Thoracic aorta (tissue), 2 donors: Measurements from ENCODE around the gene ZHX3. TPM values are rescaled to one million over a fixed set of nuclear protein-coding genes. Genes with fewer than 3 reads are reported as not detected.

ENCODE experiments used
- ATAC-seq: fragments of 150-250 bp; one replicate; pipeline ENCODE4 v1.8.0; 2017; ENCODE audit warnings: low read depth; ENCODE audit not compliant: insufficient number of reproducible peaks, low FRiP score
- DNase-seq: peaks from one replicate; pipeline ENCODE4 v3.0.0-alpha.2; 2020; ENCODE audit warnings: low spot score
- H3K27ac ChIP-seq, 2 donors: fragments of 200-600 bp; sonication (generic); 1 replicate in 1 of 2; 2 replicates in 1 of 2; pipeline ENCODE4 v1.5.1; 2016; ENCODE audit warnings: mild to moderate bottlenecking in 2 of 2, moderate library complexity in 2 of 2
- H3K27me3 ChIP-seq: fragments of 200-600 bp; sonication (generic); replicated peaks from 2 replicates; pipeline ENCODE4 v1.6.0; 2016; ENCODE audit warnings: mild to moderate bottlenecking; ENCODE audit not compliant: insufficient read depth
- H3K36me3 ChIP-seq: fragments of 200-600 bp; sonication (generic); one replicate; pipeline ENCODE4 v1.5.1; 2016
- H3K4me1 ChIP-seq, 2 donors: fragments of 200-600 bp; sonication (generic); 1 replicate in 1 of 2; 2 replicates in 1 of 2; pipeline versions ENCODE4 v1.5.1 to v1.6.0; 2016; ENCODE audit warnings: low read depth in 2 of 2, mild to moderate bottlenecking in 1 of 2; ENCODE audit not compliant: control insufficient read depth in 1 of 2
- H3K4me3 ChIP-seq: fragments of 200-600 bp; sonication (generic); 2 replicates; pipeline ENCODE4 v1.5.1; 2016; ENCODE audit warnings: mild to moderate bottlenecking
- H3K9me3 ChIP-seq: fragments of 200-600 bp; sonication (generic); 2 replicates; pipeline ENCODE4 v1.5.1; 2016
- CTCF ChIP-seq: fragments of 200-600 bp; sonication (generic); IDR thresholded peaks from one replicate; pipeline ENCODE4 v1.5.1; 2019; ENCODE audit warnings: antibody characterized with exemption
- total RNA-seq, 2 donors: library from RNA; depleted of rRNA; stranded (reverse); fragments of >200 nt; gene quantifications; one replicate each; pipeline versions ENCODE4 v1.1.0 to v1.2.3, GENCODE V29; 2016

Gene ZHX3
- total RNA-seq, 2 donors from 2014 or later, result 60.8 to 74.9 TPM

DNA sequence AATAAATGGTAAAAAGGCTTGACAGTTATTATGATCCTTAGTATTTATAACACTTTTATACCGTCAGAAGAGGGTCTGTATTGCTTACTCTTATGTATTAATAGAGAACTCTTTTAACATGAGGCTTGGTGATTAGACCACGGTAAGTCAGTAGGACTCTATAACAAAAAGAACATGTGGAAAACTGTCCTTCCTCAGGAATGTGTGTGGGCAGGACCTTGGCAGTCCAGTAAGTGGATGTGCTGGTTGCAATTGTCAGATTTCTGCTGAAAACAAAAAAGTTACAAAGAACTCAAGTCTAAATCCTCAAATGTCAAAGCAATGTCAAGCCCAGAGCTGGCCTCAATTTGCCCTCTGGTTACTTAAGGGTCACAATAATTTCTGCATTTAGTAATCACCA is 99.1 kb downstream of the ZHX3 start:
- Histone ChIP-seq H3K27ac (no peak overlapping the region), H3K4me1 (peaks cover 14 to 43% of the 10 kb centered on the region in 2 donors), H3K9me3 (no peaks in the 10 kb centered on the region), H3K36me3 (no peaks in the 10 kb centered on the region), H3K4me3 (no peak overlapping the region), H3K27me3 (no peaks in the 10 kb centered on the region)
- no peak for TF ChIP-seq CTCF
- DNase-seq (no peak), ATAC-seq (no peak)

GRCh38 chr20:41217422-41217821 is 100.1 kb downstream of the ZHX3 start:
- Histone ChIP-seq H3K27me3 (no peaks in the 10 kb centered on the region), H3K9me3 (no peaks in the 10 kb centered on the region), H3K36me3 (no peaks in the 10 kb centered on the region), H3K27ac (no peak overlapping the region), H3K4me1 (peaks cover 8 to 40% of the 10 kb centered on the region in 2 donors), H3K4me3 (no peak overlapping the region)
- ATAC-seq (no peak), DNase-seq (no peak)
- TF ChIP-seq CTCF, result no peak

- ATAC-seq (no peak), DNase-seq (no peak)
- Histone ChIP-seq H3K4me1 (peaks cover 4 to 13% of the 10 kb centered on the region in 2 donors), H3K27ac (no peak overlapping the region), H3K9me3 (no peaks in the 10 kb centered on the region), H3K4me3 (no peak overlapping the region), H3K36me3 (no peaks in the 10 kb centered on the region), H3K27me3 (no peaks in the 10 kb centered on the region)
- TF ChIP-seq CTCF, result no peak
Observed at GRCh38 chr20:41214666-41215065, 102.9 kb downstream of the ZHX3 start.

DNA sequence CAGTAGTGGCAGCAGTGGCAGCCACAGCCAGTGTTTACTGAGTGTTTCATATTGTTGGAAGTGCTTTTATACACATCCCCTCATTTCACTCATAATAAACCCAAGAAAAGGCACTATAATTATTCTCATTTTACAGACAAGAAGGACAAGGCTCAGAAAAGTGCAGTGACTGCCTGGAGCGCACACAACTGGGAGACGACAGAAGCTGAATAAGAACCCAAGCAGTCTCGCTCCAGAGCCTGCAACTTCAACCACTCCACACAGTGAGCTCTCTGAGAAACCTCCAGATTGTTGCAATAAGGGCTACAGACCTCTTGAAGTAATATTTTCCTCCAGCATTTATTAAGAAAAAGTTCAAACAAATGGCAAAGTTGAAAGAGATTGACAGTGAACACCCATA is 103.3 kb downstream of the ZHX3 start:
- Histone ChIP-seq H3K27ac (no peak overlapping the region), H3K27me3 (no peaks in the 10 kb centered on the region), H3K4me1 (peaks cover 4 to 9% of the 10 kb centered on the region in 2 donors), H3K4me3 (no peak overlapping the region), H3K9me3 (no peaks in the 10 kb centered on the region), H3K36me3 (no peaks in the 10 kb centered on the region)
- DNase-seq (no peak), ATAC-seq (no peak)
- TF ChIP-seq CTCF, result no peak

DNA sequence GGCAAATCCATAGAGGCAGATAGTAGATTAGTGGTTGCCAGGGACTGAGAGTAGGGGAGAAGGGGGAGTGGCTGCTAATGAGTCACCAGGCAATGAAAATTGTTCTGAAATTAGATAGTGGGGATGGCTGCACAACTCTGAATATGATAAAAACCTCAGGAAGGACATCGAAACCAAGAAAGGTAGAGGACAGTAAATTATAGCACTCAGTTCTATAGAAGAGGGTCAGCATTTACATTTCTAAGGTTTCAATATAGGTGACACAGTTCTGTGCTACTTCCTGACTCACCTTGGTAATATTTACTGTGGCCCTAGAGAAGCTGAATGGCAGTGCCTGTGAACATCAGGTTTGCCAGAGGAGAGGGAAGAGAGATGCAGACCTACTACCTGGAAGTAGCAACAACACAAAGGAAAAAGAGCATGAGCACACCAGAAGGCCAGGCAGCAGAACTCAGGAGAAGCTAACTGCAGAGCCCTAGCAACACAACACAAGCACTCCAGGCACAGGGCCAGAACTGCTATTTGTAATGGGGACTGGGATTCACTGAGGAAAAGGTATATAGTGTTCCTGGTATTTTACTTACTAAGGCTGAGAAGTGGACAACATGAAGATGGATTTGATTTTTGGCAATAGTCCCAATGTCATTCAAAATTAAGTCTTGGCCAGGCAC is 104.2 kb downstream of the ZHX3 start:
- H3K27ac ChIP-seq, result no peak overlapping the region
- no peak for DNase-seq
- H3K4me3 ChIP-seq, result no peak overlapping the region
- H3K36me3 ChIP-seq, result no peaks in the 10 kb centered on the region
- H3K27me3 ChIP-seq, result no peaks in the 10 kb centered on the region
- ATAC-seq, result no peak
- H3K4me1 ChIP-seq, result peaks cover 4 to 9% of the 10 kb centered on the region in 2 donors
- TF ChIP-seq CTCF, result no peak
- no peaks in the 10 kb centered on the region for H3K9me3 ChIP-seq
